Cardiac muscle cell (in vitro differentiated cells and primary cell): ENCODE measurements around the gene CYP3A4. TPM values are rescaled to one million over a fixed set of nuclear protein-coding genes. Genes with fewer than 3 reads are reported as not detected.

Experiments
- DNase-seq, 2 donors: peaks; one replicate each; pipeline versions ENCODE4 v3.0.0 to v3.0.0-alpha.2; 2010 to 2017; ENCODE audit warnings: low read depth in 1 of 2, low spot score in 1 of 2
- H3K27ac ChIP-seq: fragments of 200-600 bp; sonication (generic); 2 replicates; pipeline ENCODE4 v1.5.1; 2016
- H3K27me3 ChIP-seq: fragments of 200-600 bp; sonication (generic); 2 replicates; pipeline ENCODE4 v1.6.0; 2016; ENCODE audit warnings: control low read depth
- H3K36me3 ChIP-seq: fragments of 200-600 bp; sonication (generic); 2 replicates; pipeline ENCODE4 v1.5.1; 2016; ENCODE audit warnings: control low read depth
- H3K4me1 ChIP-seq: fragments of 200-600 bp; sonication (generic); 2 replicates; pipeline ENCODE4 v1.8.1; 2017; ENCODE audit warnings: low read depth, mild to moderate bottlenecking, mixed run types
- H3K4me3 ChIP-seq: fragments of 200-600 bp; sonication (generic); 2 replicates; pipeline ENCODE4 v1.5.1; 2016; ENCODE audit warnings: mild to moderate bottlenecking
- H3K9me3 ChIP-seq: fragments of 200-600 bp; sonication (generic); 2 replicates; pipeline ENCODE4 v1.5.1; 2017; ENCODE audit warnings: low read depth, mild to moderate bottlenecking, control low read depth
- polyA plus RNA-seq: library from polyadenylated mRNA; unstranded; fragments of >200 nt; fragmentation: Nextera tagmentation; extraction: Ambion mirVana; gene quantifications from 2 replicates; pipeline ENCODE4 v1.2.1, GENCODE V29; 2016
- total RNA-seq: library from RNA; depleted of rRNA; stranded (reverse); fragments of >200 nt; gene quantifications from 2 replicates; pipeline ENCODE4 v1.2.3, GENCODE V29; 2016
- TF ChIP-seq, protein P1 (sequence below): IDR thresholded peaks from 2 replicates; pipeline ENCODE4 v1.5.1; 2012; ENCODE audit warnings: low read depth, mild to moderate bottlenecking, low read length

CYP3A4 gene
- total and polyA plus RNA-seq, 2 experiments from 2014 or later: not detected

- Histone ChIP-seq H3K9me3 (no peaks in the 10 kb centered on the region), H3K4me1 (peaks cover 22% of the 10 kb centered on the region), H3K27ac (no peak overlapping the region), H3K27me3 (no peaks in the 10 kb centered on the region), H3K36me3 (no peaks in the 10 kb centered on the region), H3K4me3 (no peak overlapping the region)
- TF ChIP-seq, protein P1, sequence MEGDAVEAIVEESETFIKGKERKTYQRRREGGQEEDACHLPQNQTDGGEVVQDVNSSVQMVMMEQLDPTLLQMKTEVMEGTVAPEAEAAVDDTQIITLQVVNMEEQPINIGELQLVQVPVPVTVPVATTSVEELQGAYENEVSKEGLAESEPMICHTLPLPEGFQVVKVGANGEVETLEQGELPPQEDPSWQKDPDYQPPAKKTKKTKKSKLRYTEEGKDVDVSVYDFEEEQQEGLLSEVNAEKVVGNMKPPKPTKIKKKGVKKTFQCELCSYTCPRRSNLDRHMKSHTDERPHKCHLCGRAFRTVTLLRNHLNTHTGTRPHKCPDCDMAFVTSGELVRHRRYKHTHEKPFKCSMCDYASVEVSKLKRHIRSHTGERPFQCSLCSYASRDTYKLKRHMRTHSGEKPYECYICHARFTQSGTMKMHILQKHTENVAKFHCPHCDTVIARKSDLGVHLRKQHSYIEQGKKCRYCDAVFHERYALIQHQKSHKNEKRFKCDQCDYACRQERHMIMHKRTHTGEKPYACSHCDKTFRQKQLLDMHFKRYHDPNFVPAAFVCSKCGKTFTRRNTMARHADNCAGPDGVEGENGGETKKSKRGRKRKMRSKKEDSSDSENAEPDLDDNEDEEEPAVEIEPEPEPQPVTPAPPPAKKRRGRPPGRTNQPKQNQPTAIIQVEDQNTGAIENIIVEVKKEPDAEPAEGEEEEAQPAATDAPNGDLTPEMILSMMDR: no peak
- DNase-seq: no peak
Measured at GRCh38 chr7:99827040-99827778, 43.2 kb upstream of the CYP3A4 start.

GRCh38 chr7:99825873-99826272 lies 41.9 kb upstream of the CYP3A4 start:
- no peak for DNase-seq
- Histone ChIP-seq H3K27me3 (no peaks in the 10 kb centered on the region), H3K27ac (no peak overlapping the region), H3K4me1 (peaks cover 25% of the 10 kb centered on the region), H3K9me3 (no peaks in the 10 kb centered on the region), H3K4me3 (no peak overlapping the region), H3K36me3 (no peaks in the 10 kb centered on the region)
- TF ChIP-seq, protein P1: no peak

- H3K27ac ChIP-seq: no peak overlapping the region
- H3K36me3 ChIP-seq: no peaks in the 10 kb centered on the region
- H3K4me3 ChIP-seq: no peak overlapping the region
- peaks cover 25% of the 10 kb centered on the region for H3K4me1 ChIP-seq
- TF ChIP-seq, protein P1: no peak
- DNase-seq: no peak
- no peaks in the 10 kb centered on the region for H3K27me3 ChIP-seq
- no peaks in the 10 kb centered on the region for H3K9me3 ChIP-seq
Measured at GRCh38 chr7:99825452-99825851, 41.5 kb upstream of the CYP3A4 start.

DNA sequence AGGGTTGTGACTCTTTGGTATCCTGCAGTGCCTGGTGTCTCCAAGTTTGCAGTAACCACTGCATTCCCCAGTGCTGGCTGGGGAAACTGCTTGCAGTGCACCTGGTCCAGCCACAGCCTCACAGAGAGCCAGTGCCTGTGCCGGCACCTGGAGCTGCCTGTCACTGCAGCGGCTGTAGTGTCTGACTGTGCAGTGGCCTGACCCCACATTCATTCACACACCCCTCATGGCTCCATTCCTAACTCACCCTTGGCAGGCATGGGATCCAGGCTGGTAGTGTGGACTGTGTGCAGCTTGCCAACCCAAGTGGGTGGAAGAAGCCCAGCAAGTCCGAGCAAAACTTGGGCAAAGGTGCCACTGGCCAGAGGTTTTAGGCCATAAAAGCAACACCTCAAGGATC lies 40.1 kb upstream of the CYP3A4 start:
- TF ChIP-seq, protein P1: no peak
- Histone ChIP-seq H3K27ac (no peak overlapping the region), H3K4me3 (no peak overlapping the region), H3K27me3 (no peaks in the 10 kb centered on the region), H3K4me1 (peaks cover 25% of the 10 kb centered on the region), H3K36me3 (no peaks in the 10 kb centered on the region), H3K9me3 (no peaks in the 10 kb centered on the region)
- no peak for DNase-seq

GRCh38 chr7:99822731-99823718 lies 39.0 kb upstream of the CYP3A4 start:
- H3K4me1 ChIP-seq: peaks cover 25% of the 10 kb centered on the region
- H3K4me3 ChIP-seq: no peak overlapping the region
- H3K36me3 ChIP-seq: no peaks in the 10 kb centered on the region
- H3K27me3 ChIP-seq: no peaks in the 10 kb centered on the region
- DNase-seq: peak in 1 of 2 donors; percentile 70
- H3K9me3 ChIP-seq: no peaks in the 10 kb centered on the region
- no peak overlapping the region for H3K27ac ChIP-seq
- TF ChIP-seq, protein P1: no peak
